Activated CD8-positive, alpha-beta T cell treated with anti-CD3 and anti-CD28 coated beads for 36 hours (primary cell): ENCODE data around the gene INTS15. TPM values are rescaled to one million over a fixed set of nuclear protein-coding genes. Genes with fewer than 3 reads are reported as not detected.

Experiments
- ATAC-seq: fragments of 200-7000 bp; cut with Tn5 transposase; one replicate; pipeline ENCODE4 v1.10.0; 2021; ENCODE audit warnings: mild to moderate bottlenecking, moderate library complexity
- CTCF ChIA-PET: fragments of 350-600 bp; sonication (Branson Sonifier 250); formaldehyde crosslinking; loops from one replicate; lab custom pipeline; 2021; ENCODE audit warnings: antibody characterized with exemption; lab: Charles Lee
- POLR2A ChIA-PET: fragments of 350-600 bp; sonication (Branson Sonifier 250); formaldehyde crosslinking; loops from one replicate; lab custom pipeline; 2021; ENCODE audit warnings: antibody characterized with exemption; lab: Charles Lee
- DNase-seq: peaks from one replicate; pipeline ENCODE4 v3.0.0-alpha.2; 2020
- H3K27ac Mint-ChIP-seq: one replicate; pipeline ENCODE4 v1.8.0; 2021; ENCODE audit warnings: mild to moderate bottlenecking, mixed read lengths
- H3K27me3 Mint-ChIP-seq: one replicate; pipeline ENCODE4 v1.8.0; 2021; ENCODE audit warnings: mixed read lengths
- H3K36me3 Mint-ChIP-seq: one replicate; pipeline ENCODE4 v1.8.0; 2021; ENCODE audit warnings: low read depth, mixed read lengths
- H3K4me1 Mint-ChIP-seq: one replicate; pipeline ENCODE4 v1.8.0; 2021; ENCODE audit warnings: low read depth, mixed read lengths
- H3K4me3 Mint-ChIP-seq: one replicate; pipeline ENCODE4 v1.8.0; 2021; ENCODE audit warnings: mild to moderate bottlenecking, moderate library complexity, mixed read lengths
- H3K9me3 Mint-ChIP-seq: one replicate; pipeline ENCODE4 v1.8.0; 2021; ENCODE audit warnings: mixed read lengths
- CTCF ChIP-seq: fragments of 200-600 bp; IDR thresholded peaks from one replicate; pipeline ENCODE4 v1.8.0; 2022; ENCODE audit warnings: antibody characterized with exemption, mild to moderate bottlenecking
- intact Hi-C: fragments of 100-400 bp; cut with micrococcal nuclease; formaldehyde crosslinking; loops from one replicate; pipeline ENCODE4 v1.10.0; 2022
- total RNA-seq, 2 experiments: library from RNA; stranded (reverse); gene quantifications; one replicate each; pipeline ENCODE4 v1.2.3, GENCODE V29; 2021

The INTS15 gene
- total RNA-seq, 2 experiments from 2014 or later = 26.8 to 29.8 TPM

DNA sequence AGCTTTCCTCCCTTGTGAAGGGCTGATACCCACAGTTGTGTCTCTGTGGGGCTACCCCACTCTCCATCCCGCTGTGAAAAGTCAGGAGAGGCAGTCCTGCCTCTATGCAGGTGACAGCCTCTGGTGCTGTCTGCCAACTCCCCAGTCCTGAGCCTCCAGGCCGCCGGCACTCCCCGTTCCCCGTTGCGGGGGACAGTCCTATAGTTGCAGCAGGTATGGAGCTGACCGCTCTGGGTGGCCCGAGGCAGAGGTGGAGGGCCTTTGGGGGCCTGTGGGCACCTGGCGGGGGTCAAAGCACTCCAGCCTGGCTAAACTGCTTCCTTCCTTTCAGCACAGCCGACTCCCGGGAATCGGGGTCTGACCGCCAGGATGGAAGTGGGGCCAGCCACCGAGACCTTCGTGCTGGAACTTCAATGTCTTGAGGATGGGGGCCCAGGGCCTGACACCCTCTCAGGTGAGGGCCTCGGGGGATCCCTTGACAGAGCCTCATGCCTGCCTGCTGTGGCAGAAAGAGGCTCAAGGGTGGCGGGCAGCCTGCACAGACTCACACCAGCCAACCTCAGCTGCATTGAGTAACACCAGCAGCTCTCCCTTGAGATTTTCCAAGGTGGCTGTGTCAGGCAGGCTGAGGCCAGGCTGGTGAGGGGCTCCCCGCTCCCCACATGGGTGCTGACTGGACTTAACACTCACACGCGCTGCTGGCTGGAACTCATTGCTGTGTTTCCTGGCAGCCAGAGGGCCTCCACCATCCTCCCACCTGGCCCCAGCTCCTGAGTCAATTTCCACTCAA lies 27.2 kb downstream of the INTS15 start:
- CTCF ChIA-PET = interaction anchor here (1.0 kb wide), 1 partner anchor 100 kb away, joined by 4 read pairs; no protein-coding TSS in a partner anchor
- intact Hi-C loops = no loop called here
- peaks cover 2% of the 10 kb centered on the region for H3K27me3 Mint-ChIP-seq
- H3K36me3 Mint-ChIP-seq = peaks cover 8% of the 10 kb centered on the region
- POLR2A ChIA-PET = interaction anchor here (1.4 kb wide), 1 partner anchor 19 kb away, joined by 3 read pairs; no protein-coding TSS in a partner anchor
- DNase-seq = no peak
- peak overlapping the region; percentile 40 for H3K4me3 Mint-ChIP-seq
- H3K27ac Mint-ChIP-seq = no peak overlapping the region
- peaks cover 27% of the 10 kb centered on the region for H3K4me1 Mint-ChIP-seq
- no peak for ATAC-seq
- TF ChIP-seq CTCF = no peak
- H3K9me3 Mint-ChIP-seq = no peaks in the 10 kb centered on the region

DNA sequence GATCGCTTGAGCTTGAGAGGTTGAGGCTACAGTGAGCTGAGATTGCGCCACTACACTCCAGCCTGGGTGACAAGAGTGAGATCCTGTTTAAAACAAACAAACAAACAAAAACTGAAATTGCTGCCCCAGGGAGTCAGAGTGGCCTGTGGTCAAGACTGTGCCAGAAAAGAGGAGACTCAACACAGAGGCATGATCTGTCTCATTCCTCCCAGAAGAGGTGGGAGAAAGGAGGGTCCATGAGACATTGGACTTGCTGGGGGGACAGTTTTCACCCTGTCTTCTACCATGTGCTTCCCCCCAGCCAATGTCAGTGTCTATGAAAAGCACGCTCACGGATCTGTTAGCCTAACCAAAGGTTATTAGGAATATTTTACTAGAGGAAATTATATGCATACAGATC lies 28.8 kb downstream of the INTS15 start:
- CTCF ChIA-PET = no interaction called here
- intact Hi-C loops = no loop called here
- Mint-ChIP-seq H3K27ac (no peak overlapping the region), H3K36me3 (peaks cover 12% of the 10 kb centered on the region), H3K4me3 (no peak overlapping the region), H3K27me3 (peaks cover 2% of the 10 kb centered on the region), H3K4me1 (peaks cover 33% of the 10 kb centered on the region), H3K9me3 (no peaks in the 10 kb centered on the region)
- DNase-seq (no peak), ATAC-seq (no peak)
- POLR2A ChIA-PET = no interaction called here
- TF ChIP-seq CTCF = no peak

GRCh38 chr7:6619961-6620360 lies 30.1 kb downstream of the INTS15 start:
- ATAC-seq = peak; percentile 37

DNA sequence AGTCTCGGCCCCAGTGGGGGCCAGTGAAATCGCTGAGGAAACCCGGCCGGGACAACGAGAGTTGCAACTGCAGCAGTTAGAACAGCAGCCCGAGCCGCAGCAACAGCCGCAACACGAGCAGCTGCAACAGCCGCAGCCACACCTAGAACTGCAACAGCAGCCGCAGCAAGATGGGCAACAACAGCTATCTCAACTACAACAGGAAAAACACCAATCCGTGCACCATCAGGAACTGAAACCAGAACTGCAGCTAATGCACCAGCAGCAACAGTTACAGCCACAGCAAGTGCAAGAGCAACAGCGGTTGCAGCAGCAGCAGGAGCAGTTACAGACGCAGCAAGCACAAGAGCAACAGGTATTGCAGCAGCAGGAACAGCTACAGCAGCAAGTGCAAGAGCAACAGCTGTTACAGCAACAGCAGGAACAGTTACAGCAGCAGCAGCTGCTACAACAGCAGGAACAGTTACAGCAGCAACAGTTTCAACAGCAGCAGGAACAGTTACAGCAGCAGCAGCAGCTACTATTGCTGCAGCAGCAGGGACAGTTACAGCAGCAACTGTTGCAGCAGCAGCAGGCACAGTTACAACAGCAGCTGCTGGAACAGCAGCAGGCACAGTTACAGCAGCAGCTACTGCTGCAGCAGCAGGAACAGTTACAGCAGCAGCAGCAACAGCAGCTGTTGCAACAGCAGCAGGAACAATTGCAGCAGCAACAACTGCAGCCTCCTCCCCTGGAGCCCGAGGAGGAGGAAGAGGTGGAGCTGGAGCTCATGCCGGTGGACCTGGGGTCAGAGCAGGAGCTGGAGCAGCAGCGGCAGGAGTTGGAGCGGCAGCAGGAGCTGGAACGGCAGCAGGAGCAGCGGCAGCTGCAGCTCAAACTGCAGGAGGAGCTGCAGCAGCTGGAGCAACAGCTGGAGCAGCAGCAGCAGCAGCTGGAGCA lies 31.6 kb downstream of the INTS15 start:
- Mint-ChIP-seq H3K9me3 (no peaks in the 10 kb centered on the region), H3K27me3 (no peaks in the 10 kb centered on the region), H3K36me3 (peaks cover 12% of the 10 kb centered on the region), H3K4me3 (no peak overlapping the region), H3K27ac (no peak overlapping the region), H3K4me1 (peaks cover 39% of the 10 kb centered on the region)
- DNase-seq (no peak), ATAC-seq (no peak)
- intact Hi-C loops = no loop called here
- ChIA-PET POLR2A (interaction anchor here (0.6 to 1.4 kb wide), 3 partner anchors 15 to 31 kb away, joined by 3 read pairs; partner anchors contain the start of genes INTS15 and ZNF316), CTCF (interaction anchor here (1.2 kb wide), 1 partner anchor 105 kb away, joined by 3 read pairs; no protein-coding TSS in a partner anchor)
- TF ChIP-seq CTCF = no peak

More at GRCh38 chr7:6619961-6620360, 30.1 kb downstream of the INTS15 start:
- Mint-ChIP-seq H3K9me3 (no peaks in the 10 kb centered on the region), H3K4me3 (no peak overlapping the region), H3K36me3 (peaks cover 12% of the 10 kb centered on the region), H3K4me1 (peaks cover 39% of the 10 kb centered on the region), H3K27me3 (no peaks in the 10 kb centered on the region), H3K27ac (no peak overlapping the region)
- intact Hi-C loops = no loop called here
- DNase-seq = no peak
- POLR2A ChIA-PET = interaction anchor here (0.5 kb wide), 1 partner anchor 120 kb away, joined by 4 read pairs; no protein-coding TSS in a partner anchor
- CTCF ChIA-PET = no interaction called here
- TF ChIP-seq CTCF = no peak
